Astrocyte (in vitro differentiated cells and primary cell): ENCODE data around the gene ZFYVE21. TPM values are rescaled to one million over a fixed set of nuclear protein-coding genes. Genes with fewer than 3 reads are reported as not detected.

Experiments
- DNase-seq: peaks from one replicate; pipeline ENCODE4 v3.0.0-alpha.2; 2010; ENCODE audit warnings: low read depth
- FAIRE-seq: peaks from 2 replicates; lab custom pipeline; 2011; peaks lifted over from hg19 to GRCh38; lab: Jason Lieb, UNC
- H2AFZ ChIP-seq: 2 replicates; pipeline ENCODE4 v1.6.0; 2012; ENCODE audit warnings: low read depth, low read length, inconsistent platforms
- H3K27ac ChIP-seq: 2 replicates; pipeline ENCODE4 v1.5.1; 2011; ENCODE audit warnings: low read depth, low read length, inconsistent platforms
- H3K27me3 ChIP-seq: 2 replicates; pipeline ENCODE4 v1.6.0; 2011; ENCODE audit warnings: low read length, inconsistent platforms; ENCODE audit not compliant: insufficient read depth
- H3K36me3 ChIP-seq: 2 replicates; pipeline ENCODE4 v1.5.1; 2011; ENCODE audit warnings: low read length, inconsistent platforms; ENCODE audit not compliant: insufficient read depth
- H3K4me1 ChIP-seq: 2 replicates; pipeline ENCODE4 v1.5.1; 2011; ENCODE audit warnings: low read length, inconsistent platforms; ENCODE audit not compliant: insufficient read depth
- H3K4me2 ChIP-seq: 2 replicates; pipeline ENCODE4 v1.6.0; 2012; ENCODE audit warnings: low read length, inconsistent platforms
- H3K4me3 ChIP-seq: 2 replicates; pipeline ENCODE4 v1.5.1; 2011; ENCODE audit warnings: low read depth, mild to moderate bottlenecking, low read length, inconsistent platforms; ENCODE audit not compliant: insufficient read depth
- H3K79me2 ChIP-seq: 2 replicates; pipeline ENCODE4 v1.6.0; 2012; ENCODE audit warnings: mild to moderate bottlenecking, low read length, inconsistent platforms; ENCODE audit not compliant: insufficient read depth
- H3K9ac ChIP-seq: 2 replicates; pipeline ENCODE4 v1.6.0; 2012; ENCODE audit warnings: mild to moderate bottlenecking, low read length, inconsistent platforms
- H3K9me3 ChIP-seq: 2 replicates; pipeline ENCODE4 v1.5.1; 2012; ENCODE audit warnings: low read depth, mild to moderate bottlenecking, low read length, inconsistent platforms; ENCODE audit not compliant: insufficient read depth
- H4K20me1 ChIP-seq: 2 replicates; pipeline ENCODE4 v1.6.0; 2012; ENCODE audit warnings: low read length, inconsistent platforms; ENCODE audit not compliant: insufficient read depth
- H3K27ac Mint-ChIP-seq: one replicate; pipeline ENCODE4 v1.8.0; 2021; ENCODE audit warnings: mild to moderate bottlenecking, mixed read lengths; ENCODE audit not compliant: unreplicated experiment
- H3K27me3 Mint-ChIP-seq: one replicate; pipeline ENCODE4 v1.8.0; 2021; ENCODE audit warnings: low read depth, mixed read lengths; ENCODE audit not compliant: unreplicated experiment
- H3K36me3 Mint-ChIP-seq: one replicate; pipeline ENCODE4 v1.8.0; 2021; ENCODE audit warnings: low read depth, mixed read lengths; ENCODE audit not compliant: unreplicated experiment
- H3K4me1 Mint-ChIP-seq: one replicate; pipeline ENCODE4 v1.8.0; 2021; ENCODE audit warnings: low read depth, mixed read lengths; ENCODE audit not compliant: unreplicated experiment
- H3K4me3 Mint-ChIP-seq: one replicate; pipeline ENCODE4 v1.8.0; 2021; ENCODE audit warnings: mild to moderate bottlenecking, moderate library complexity, mixed read lengths; ENCODE audit not compliant: unreplicated experiment
- H3K9me3 Mint-ChIP-seq: one replicate; pipeline ENCODE4 v1.8.0; 2021; ENCODE audit warnings: mild to moderate bottlenecking, mixed read lengths; ENCODE audit not compliant: unreplicated experiment
- EZH2 ChIP-seq: IDR thresholded peaks from 2 replicates; pipeline ENCODE4 v1.6.1; 2012; ENCODE audit warnings: mild to moderate bottlenecking, low read length, inconsistent platforms; ENCODE audit not compliant: insufficient read depth
- total RNA-seq: library from RNA; stranded (reverse); gene quantifications from 2 replicates; pipeline ENCODE4 v1.2.1, GENCODE V29; 2021
- TF ChIP-seq, protein P1 (sequence below): IDR thresholded peaks from 2 replicates; pipeline ENCODE4 v1.5.1; 2011; ENCODE audit warnings: low read depth, mild to moderate bottlenecking, inconsistent platforms, low read length, moderate library complexity; ENCODE audit not compliant: insufficient read depth

ZFYVE21 gene
- total RNA-seq, 1 donor from 2014 or later, result 41.7 TPM

DNA sequence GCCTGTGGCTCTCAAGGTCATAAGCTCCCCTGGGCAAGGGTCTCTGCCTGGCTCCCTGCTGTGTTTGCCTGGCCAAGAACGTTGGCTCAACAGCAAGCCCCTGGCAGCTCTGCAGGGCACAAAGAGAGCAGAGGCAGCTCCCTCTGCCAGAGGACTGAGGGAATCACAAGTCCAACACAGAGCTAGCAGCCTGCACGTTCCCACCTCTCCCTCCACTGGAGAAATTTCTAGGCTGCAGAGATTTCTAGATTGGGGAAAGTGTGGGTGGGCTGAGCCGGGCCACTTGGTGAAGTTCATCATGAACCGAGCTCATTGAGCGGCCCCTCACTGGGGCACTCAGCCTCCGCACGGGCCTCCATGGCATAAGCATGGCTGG lies 19.8 kb downstream of the ZFYVE21 start:
- peaks cover 12% of the 10 kb centered on the region for H3K36me3 ChIP-seq
- H3K27ac Mint-ChIP-seq, result no peak overlapping the region
- no peak for FAIRE-seq

DNA sequence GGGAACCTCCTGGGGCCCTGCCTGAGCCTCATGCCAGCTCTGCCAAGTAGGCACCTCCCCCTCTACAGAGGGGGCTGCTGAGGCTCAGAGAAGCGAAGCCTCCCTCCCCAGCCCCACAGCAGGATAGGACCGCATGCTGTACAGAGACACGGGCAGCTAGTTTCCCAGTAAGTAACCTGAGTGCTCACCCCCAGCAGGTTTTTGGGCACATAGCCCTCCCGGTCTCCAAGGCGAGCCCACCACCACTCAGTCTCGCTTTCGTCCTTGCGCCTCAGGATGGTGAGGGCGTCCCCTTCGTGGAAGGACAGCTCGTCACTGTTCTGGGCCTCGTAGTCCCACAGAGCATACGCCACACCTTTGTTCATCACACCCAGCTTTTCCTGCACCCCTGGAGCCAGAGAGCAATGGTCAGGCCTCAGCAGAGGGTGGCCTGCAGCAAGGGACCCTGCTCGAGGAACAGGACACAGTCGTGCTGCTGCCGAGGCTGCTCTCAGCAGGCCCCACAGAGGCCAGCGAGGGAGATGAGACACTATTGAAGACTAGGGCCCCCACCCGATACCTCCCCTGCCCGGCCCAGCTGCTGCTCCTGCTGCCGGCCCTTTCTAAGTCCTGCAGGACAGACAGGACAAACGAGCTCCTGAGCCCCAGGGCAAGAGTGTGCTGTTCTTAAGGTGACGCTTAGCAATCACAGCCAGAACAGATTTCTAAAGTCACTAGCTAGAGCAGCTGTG lies 20.4 kb downstream of the ZFYVE21 start:
- Mint-ChIP-seq H3K27ac (no peak overlapping the region), H3K9me3 (no peaks in the 10 kb centered on the region), H3K27me3 (no peaks in the 10 kb centered on the region), H3K4me1 (peaks cover 3% of the 10 kb centered on the region), H3K36me3 (peaks cover 39% of the 10 kb centered on the region), H3K4me3 (no peak overlapping the region)
- FAIRE-seq, result no peak
- TF ChIP-seq EZH2, result no peak
- TF ChIP-seq, protein P1, sequence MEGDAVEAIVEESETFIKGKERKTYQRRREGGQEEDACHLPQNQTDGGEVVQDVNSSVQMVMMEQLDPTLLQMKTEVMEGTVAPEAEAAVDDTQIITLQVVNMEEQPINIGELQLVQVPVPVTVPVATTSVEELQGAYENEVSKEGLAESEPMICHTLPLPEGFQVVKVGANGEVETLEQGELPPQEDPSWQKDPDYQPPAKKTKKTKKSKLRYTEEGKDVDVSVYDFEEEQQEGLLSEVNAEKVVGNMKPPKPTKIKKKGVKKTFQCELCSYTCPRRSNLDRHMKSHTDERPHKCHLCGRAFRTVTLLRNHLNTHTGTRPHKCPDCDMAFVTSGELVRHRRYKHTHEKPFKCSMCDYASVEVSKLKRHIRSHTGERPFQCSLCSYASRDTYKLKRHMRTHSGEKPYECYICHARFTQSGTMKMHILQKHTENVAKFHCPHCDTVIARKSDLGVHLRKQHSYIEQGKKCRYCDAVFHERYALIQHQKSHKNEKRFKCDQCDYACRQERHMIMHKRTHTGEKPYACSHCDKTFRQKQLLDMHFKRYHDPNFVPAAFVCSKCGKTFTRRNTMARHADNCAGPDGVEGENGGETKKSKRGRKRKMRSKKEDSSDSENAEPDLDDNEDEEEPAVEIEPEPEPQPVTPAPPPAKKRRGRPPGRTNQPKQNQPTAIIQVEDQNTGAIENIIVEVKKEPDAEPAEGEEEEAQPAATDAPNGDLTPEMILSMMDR, result no peak
- Histone ChIP-seq H2AFZ (no peak overlapping the region), H4K20me1 (peaks cover 26% of the 10 kb centered on the region), H3K27ac (no peak overlapping the region), H3K4me3 (no peak overlapping the region), H3K4me1 (peaks cover 2% of the 10 kb centered on the region), H3K9ac (no peak overlapping the region), H3K9me3 (no peaks in the 10 kb centered on the region), H3K4me2 (no peak overlapping the region), H3K27me3 (no peaks in the 10 kb centered on the region), H3K79me2 (no peaks in the 10 kb centered on the region), H3K36me3 (peaks cover 12% of the 10 kb centered on the region)
- DNase-seq, result no peak

More for the DNA sequence above, 19.8 kb downstream of the ZFYVE21 start:
- Mint-ChIP-seq H3K36me3 (peaks cover 37% of the 10 kb centered on the region), H3K27me3 (no peaks in the 10 kb centered on the region), H3K4me3 (no peak overlapping the region), H3K4me1 (no peaks in the 10 kb centered on the region), H3K9me3 (no peaks in the 10 kb centered on the region)
- Histone ChIP-seq H3K4me2 (no peak overlapping the region), H3K9ac (no peak overlapping the region), H3K79me2 (no peaks in the 10 kb centered on the region), H3K9me3 (no peaks in the 10 kb centered on the region), H3K4me1 (no peaks in the 10 kb centered on the region), H4K20me1 (peaks cover 29% of the 10 kb centered on the region), H3K27me3 (no peaks in the 10 kb centered on the region), H3K27ac (no peak overlapping the region), H2AFZ (no peak overlapping the region), H3K4me3 (no peak overlapping the region)
- no peak for TF ChIP-seq EZH2
- TF ChIP-seq, protein P1, result no peak
- no peak for DNase-seq
